HG03025 (cell line): ENCODE results near the gene HOXC9.

Source experiments
- ATAC-seq: cut with Tn5 transposase; IDR thresholded peaks from one replicate; pipeline ENCODE4 v1.9.1; 2021; ENCODE audit warnings: mild to moderate bottlenecking, moderate library complexity; ENCODE audit not compliant: unreplicated experiment, low FRiP score

The HOXC9 gene

DNA sequence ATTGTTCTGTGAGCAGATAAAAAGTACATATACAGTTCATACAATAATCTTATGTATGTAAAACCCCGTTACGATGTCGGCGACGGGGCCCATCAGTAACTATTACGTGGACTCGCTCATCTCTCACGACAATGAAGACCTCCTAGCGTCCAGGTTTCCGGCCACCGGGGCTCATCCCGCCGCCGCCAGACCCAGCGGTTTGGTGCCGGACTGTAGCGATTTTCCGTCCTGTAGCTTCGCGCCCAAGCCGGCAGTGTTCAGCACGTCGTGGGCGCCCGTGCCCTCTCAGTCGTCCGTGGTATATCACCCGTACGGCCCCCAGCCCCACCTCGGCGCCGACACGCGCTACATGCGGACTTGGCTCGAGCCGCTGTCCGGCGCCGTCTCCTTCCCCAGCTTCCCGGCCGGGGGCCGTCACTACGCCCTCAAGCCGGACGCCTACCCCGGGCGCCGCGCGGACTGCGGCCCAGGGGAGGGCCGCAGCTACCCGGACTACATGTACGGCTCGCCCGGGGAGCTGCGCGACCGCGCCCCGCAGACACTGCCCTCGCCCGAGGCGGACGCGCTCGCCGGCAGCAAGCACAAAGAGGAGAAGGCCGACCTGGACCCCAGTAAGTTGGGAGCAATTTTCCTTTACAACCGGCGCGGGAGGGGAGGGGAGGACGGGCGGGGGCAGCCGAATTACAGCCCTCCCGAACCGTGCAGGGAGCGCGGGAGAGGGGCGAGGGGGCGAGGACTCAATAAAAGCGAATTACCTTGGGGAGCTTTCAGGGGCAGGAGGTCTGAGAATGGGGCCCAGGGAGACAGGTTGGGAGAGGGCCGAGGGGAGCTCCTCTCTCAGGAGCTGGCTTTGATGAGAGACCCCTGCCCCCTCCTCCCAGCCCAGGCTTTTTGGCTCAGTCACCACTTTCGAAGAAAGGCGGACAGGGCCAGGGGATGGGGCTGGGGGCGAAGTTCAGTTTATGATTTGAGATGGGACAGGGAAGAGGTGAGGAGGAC, at the start of gene HOXC9:
HOXC9 (plus strand) TSS at position 46 of the 999 bp plus-strand sequence; CDS start at position 74, 28 bp downstream.
- no peak for ATAC-seq

DNA sequence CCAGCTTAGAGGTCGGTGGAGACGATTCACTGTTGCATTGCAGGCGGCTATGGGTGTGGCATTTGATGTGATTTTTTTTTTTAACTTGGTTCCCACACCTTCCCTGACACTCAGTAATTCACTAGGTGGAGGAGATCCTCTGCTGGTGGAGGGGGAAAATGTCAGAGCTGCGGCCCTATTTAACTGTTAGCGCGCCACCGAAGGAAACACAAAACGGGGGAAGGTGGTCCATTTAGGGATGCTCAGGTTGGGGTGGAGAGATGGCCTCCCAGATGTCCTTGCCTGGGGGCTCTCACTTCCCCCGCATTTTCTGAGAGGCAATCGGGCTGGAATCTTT, 49.6 kb upstream of the HOXC9 start:
- ATAC-seq = no peak

GRCh38 chr12:53950789-53951576, 49.0 kb upstream of the HOXC9 start:
- no peak for ATAC-seq

- ATAC-seq = no peak
Measured at GRCh38 chr12:53951577-53952334, 48.2 kb upstream of the HOXC9 start.

DNA sequence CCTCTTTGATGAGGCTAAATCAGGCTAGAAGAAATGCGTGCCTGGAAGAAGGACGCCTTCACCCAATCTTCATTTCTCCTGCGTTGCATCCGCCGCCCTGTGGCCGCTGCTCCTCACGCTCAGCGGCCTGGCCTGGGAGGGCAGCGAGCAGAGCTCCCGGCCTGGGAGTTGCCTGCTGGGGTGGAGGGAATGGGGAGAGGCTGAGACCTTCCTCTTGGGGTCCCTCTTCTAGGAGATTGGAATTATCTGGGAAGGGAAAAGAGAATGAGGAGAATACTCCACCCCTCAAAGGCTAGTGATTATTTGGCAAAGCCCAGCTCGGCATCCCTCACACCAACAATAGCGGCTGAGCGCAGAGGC, 47.6 kb upstream of the HOXC9 start:
- ATAC-seq = no peak

DNA sequence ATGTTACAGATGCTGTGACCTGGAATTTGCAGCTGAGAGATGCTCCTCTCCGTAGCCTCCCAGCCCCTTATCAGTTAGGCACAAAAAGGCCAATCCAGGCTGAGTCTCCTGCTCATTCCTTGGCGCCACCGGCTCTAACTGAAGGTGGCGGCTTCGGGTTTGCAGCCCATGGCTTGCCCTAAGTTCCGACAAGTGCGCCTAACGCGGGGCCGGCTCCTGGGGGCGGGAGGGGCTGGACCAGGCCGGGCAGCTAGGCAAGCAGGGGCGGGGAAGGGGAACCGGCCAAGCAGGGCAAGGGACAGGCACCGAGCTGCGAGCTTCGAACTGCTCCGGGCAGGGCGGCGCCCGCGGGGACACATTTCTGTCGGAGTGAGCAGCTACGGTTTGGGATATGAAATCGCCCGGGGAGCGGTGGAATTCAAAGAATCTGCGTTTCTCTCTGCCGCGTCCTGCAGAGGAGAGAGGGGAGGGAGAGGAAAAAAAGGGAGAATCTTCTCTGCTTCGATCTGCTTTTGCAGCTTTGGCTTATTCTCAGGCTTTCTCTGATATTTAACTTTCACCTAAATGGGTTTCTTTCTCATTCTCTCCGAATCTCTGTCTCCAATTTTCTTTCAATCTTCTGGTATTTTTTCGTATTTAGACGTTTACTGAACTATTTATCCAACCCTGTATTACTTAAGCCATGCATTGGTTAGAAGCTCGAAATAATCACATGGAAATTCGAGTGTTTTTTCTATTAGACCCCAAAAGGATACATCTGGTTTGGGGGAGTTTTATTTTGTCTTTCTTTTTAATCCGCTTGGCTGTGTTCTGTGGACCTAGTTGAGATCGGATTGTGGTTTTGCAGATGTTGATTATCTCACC, 46.9 kb upstream of the HOXC9 start:
- no peak for ATAC-seq

- ATAC-seq = no peak
Measured at GRCh38 chr12:53953831-53954693, 45.9 kb upstream of the HOXC9 start.

- ATAC-seq = no peak
Measured at GRCh38 chr12:53954694-53955035, 45.3 kb upstream of the HOXC9 start, which contains the start of gene HOXC12. TSS of gene HOXC12 (plus strand) at chr12:53954903. CDS start at chr12:53954930, 27 bp downstream.

DNA sequence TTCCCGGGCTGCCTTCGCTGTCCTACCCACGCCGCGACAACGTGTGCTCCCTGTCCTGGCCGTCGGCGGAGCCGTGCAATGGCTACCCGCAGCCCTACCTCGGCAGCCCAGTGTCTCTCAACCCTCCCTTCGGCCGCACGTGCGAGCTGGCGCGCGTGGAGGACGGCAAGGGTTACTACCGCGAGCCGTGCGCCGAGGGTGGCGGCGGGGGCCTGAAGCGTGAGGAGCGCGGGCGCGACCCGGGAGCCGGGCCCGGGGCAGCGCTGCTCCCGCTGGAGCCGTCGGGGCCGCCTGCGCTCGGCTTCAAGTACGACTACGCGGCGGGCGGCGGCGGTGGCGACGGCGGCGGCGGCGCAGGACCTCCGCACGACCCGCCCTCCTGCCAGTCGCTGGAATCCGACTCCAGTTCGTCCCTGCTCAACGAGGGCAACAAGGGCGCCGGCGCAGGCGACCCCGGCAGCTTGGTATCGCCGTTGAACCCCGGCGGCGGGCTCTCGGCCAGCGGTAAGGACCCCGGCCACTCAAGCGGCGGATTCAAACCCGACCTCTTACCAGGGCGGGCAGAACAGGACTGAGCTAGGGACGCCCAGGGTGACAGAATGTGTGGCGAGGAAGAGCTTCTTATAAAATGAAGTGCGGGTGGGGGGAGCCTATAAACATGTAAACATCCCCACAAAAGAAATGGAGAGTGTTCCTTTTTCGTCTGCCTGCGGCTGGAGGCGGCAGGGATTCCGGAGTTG, 44.8 kb upstream of the HOXC9 start:
- no peak for ATAC-seq

GRCh38 chr12:53955776-53956250, 44.1 kb upstream of the HOXC9 start:
- no peak for ATAC-seq

GRCh38 chr12:53956251-53956887, 43.6 kb upstream of the HOXC9 start:
- no peak for ATAC-seq

DNA sequence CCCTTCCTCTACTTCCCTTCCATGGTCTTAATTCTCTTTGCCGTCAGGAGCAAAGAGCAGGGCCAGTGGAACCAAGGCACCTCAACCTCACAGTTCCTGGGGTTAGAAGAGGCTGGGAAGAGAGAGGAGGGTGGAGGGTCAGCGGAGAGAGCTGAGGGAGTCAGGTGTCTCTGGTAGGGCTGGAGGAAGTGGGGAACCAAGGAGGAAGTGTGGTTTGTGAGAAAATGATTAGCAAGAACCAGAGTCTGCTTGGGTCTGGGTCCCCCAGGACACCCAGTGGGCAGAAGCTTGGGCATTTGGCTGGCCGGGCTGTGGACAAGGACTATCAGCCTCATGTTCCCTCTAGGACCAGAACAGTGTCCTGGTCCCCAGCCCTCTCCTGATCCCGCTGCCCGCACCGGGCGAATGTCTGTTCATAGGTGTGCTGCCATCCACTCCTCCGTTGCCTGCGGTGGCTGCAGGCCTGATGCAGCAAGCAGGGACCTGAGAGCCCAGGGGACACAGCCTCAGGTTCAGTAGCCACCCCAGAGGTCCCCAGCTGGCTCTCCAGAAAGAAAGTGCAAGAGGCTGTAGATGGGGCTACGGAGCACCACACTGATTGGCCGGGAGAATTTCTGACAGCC, 42.9 kb upstream of the HOXC9 start:
- no peak for ATAC-seq

DNA sequence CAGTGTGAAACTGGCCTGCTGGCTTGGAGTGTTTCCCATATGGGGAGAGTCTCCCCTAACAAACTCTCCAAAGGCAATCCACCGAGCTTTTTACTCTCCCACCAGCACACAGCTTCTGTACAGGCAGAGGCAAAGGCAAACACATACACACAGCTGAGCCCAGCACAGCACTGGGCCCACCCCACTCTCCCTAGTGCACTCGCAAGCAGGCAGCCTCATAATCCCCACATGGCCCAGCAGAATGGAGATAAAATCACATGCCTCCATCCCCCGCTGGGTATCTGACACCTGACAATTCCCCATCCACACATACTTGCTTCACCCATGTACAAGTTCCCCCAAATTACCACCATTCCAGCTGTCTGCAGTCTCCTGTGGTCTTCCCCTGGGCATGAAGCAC, 41.8 kb upstream of the HOXC9 start:
- no peak for ATAC-seq

DNA sequence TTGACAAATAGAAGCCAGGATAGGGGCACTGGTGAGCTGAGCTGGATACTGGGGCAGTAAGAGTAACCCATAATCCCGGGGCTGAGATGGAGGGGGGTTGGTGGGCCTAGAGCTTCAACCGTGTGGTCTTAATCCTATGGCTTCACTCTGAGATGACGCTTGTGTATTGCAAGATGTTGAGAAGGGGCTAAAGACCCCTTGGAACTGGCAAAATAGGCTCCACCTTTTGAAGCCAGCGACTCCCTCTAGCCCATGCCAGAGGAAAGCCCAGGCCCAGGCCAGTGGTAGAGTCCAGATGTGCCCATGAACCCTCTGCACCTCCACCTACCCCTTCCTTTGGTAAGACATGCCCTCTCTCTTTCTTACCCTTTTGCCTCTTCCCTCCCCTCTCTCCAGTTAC, 40.6 kb upstream of the HOXC9 start:
- no peak for ATAC-seq

GRCh38 chr12:53960187-53961024, 39.6 kb upstream of the HOXC9 start:
- ATAC-seq = no peak

DNA sequence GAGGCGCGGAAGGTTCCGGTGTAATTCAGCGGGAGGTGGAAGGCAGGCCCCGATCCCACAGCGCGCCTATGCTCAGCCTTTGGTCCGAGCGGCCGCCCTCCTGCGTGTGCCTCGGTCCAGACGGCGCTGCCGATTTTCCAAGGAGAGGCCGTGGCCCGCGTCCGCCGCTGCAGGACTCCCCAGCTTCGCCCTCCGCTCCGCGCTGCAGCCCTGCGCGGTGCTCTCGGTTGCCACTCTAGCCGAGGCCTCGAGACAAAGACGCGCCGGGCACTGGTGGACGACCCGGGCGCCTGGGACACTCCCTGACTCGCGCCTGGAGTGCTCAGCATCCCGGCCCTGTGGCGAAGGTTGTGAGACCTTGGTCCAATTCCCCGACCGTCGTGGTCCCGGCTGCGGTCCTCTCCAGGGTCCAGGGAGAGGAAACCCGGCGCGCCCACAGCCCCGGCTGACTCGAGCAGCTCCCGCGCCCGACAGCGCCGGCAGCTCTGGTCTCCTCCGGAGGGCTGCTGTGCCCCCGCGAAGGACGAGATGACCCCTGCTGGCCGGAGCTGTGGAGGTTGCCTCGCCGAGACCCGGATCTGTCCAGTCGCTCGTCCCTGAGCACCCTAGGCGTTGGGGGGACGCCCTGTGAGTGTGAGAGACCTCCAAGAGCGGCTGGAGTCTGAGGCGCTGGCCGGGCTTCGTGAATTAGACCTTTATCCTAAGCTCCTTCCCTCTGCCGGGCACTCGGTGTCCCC, 38.8 kb upstream of the HOXC9 start:
- ATAC-seq = no peak
